ENCODE results near the gene TNFAIP8L2.

DNA sequence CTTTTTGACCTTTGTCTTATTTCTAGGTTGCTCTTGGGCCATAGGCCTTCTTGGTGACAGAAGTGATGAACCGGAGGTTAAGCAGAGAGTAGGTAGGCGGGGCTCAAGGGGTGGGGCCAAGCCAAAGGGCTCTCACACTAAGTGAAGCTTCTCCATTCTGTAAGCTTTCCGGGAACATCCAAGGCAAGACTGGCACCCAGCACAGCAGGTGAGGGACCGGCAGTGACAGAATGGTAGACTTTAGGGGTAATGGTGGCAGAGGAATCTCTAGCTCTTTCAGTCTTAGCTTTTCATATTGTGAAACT lies at the start of gene TNFAIP8L2:
- TF ChIP-seq POLR2A (IDR thresholded peaks at IDR 0.05; ENCODE audit: low read depth, low read length), result no peak; the same call in 1 of the 2 replicates
- TF ChIP-seq POLR2AphosphoS5 (IDR thresholded peaks at IDR 0.05; ENCODE audit: low read depth, low read length), result no peak

Measured in GM12892 (cell line).